HepG2 (cell line): ENCODE results near the gene PRR15L.

Source experiments
- ELF4 ChIP-seq: sonication (generic); formaldehyde crosslinking; IDR thresholded peaks from 2 replicates; pipeline ENCODE4 v1.5.0; 2020; ENCODE audit warnings: missing genetic modification reagents, mild to moderate bottlenecking, moderate library complexity, borderline replicate concordance
- LCORL ChIP-seq, 2 experiments: fragments of 450-650 bp in 1 of 2; sonication (generic) in 1 of 2; formaldehyde crosslinking in 1 of 2; IDR thresholded peaks; 2 replicates each; pipeline versions ENCODE4 v1.5.0 to v1.6.1; 2017 to 2020; ENCODE audit warnings: antibody characterized with exemption in 1 of 2, missing genetic modification reagents in 1 of 2
- MEIS1 ChIP-seq: sonication (generic); formaldehyde crosslinking; IDR thresholded peaks from 2 replicates; pipeline ENCODE4 v1.9.0; 2021; ENCODE audit warnings: mild to moderate bottlenecking, missing genetic modification reagents, moderate library complexity, borderline replicate concordance
- POLR2A ChIP-seq, 2 experiments: IDR thresholded peaks; 2 replicates each; pipeline ENCODE4 v1.6.1; 2011; ENCODE audit warnings: low read depth in 2 of 2, low read length in 2 of 2, mild to moderate bottlenecking in 1 of 2, moderate library complexity in 1 of 2; ENCODE audit not compliant: insufficient read depth in 1 of 2
- SUZ12 ChIP-seq: fragments of 150-350 bp; IDR thresholded peaks from 2 replicates; pipeline ENCODE4 v1.6.1; 2014; ENCODE audit warnings: low read depth, low read length
- YY1 ChIP-seq: IDR thresholded peaks from 2 replicates; pipeline ENCODE4 v1.6.1; 2011; ENCODE audit warnings: low read length, low read depth, moderate library complexity, mild to moderate bottlenecking; ENCODE audit not compliant: insufficient read depth, insufficient replicate concordance
- ZMYM4 ChIP-seq: sonication (generic); formaldehyde crosslinking; IDR thresholded peaks from 2 replicates; pipeline ENCODE4 v1.8.1; 2023; ENCODE audit warnings: mild to moderate bottlenecking, missing genetic modification reagents
- ZNF274 ChIP-seq: sonication (generic); formaldehyde crosslinking; IDR thresholded peaks from 2 replicates; pipeline ENCODE4 v1.5.1; 2020; ENCODE audit warnings: mild to moderate bottlenecking, missing genetic modification reagents
- ZNF790 ChIP-seq: sonication (generic); formaldehyde crosslinking; IDR thresholded peaks from 2 replicates; pipeline ENCODE4 v1.8.0; 2022; ENCODE audit warnings: missing genetic modification reagents, mild to moderate bottlenecking, borderline replicate concordance
- TF ChIP-seq, protein P1 (sequence below): sonication (generic); formaldehyde crosslinking; IDR thresholded peaks from 2 replicates; pipeline ENCODE4 v1.4.0; 2020; ENCODE audit warnings: mild to moderate bottlenecking, missing genetic modification reagents, borderline replicate concordance

GRCh38 chr17:47978324-47978723 is 20.6 kb upstream of the PRR15L start:
- TF ChIP-seq, protein P1, sequence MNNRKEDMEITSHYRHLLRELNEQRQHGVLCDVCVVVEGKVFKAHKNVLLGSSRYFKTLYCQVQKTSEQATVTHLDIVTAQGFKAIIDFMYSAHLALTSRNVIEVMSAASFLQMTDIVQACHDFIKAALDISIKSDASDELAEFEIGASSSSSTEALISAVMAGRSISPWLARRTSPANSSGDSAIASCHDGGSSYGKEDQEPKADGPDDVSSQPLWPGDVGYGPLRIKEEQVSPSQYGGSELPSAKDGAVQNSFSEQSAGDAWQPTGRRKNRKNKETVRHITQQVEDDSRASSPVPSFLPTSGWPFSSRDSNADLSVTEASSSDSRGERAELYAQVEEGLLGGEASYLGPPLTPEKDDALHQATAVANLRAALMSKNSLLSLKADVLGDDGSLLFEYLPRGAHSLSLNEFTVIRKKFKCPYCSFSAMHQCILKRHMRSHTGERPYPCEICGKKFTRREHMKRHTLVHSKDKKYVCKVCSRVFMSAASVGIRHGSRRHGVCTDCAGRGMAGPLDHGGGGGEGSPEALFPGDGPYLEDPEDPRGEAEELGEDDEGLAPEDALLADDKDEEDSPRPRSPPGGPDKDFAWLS (CRISPR knock-in tag) = no peak
- TF ChIP-seq ZNF790 (no peak), ZMYM4 (CRISPR knock-in tag) (no peak), SUZ12 (no peak), ELF4 (no peak), YY1 (no peak), LCORL (IDR thresholded peaks at IDR 0.05) (no peak), LCORL (CRISPR knock-in tag; IDR thresholded peaks at IDR 0.05) (no peak), POLR2A (IDR thresholded peaks at IDR 0.05; ENCODE audit: insufficient read depth in 1 of 2, low read depth in 2 of 2, low read length in 2 of 2) (no peak), ZNF274 (no peak), MEIS1 (no peak)
